ENCODE data around the gene RRP1.

RRP1 gene

GRCh38 chr21:43771199-43771675 is 18.1 kb upstream of the RRP1 start:
- H3K4me3 ChIP-seq (ENCODE audit: low read length), result no peak overlapping the region
- DNase-seq (ENCODE audit: low read depth), result no peak
- TF ChIP-seq CTCF (conservative IDR thresholded peaks at IDR 0.05; ENCODE audit: low read length), result no peak

- H3K4me3 ChIP-seq (ENCODE audit: low read length), result no peak overlapping the region
- no peak for TF ChIP-seq CTCF (conservative IDR thresholded peaks at IDR 0.05; ENCODE audit: low read length)
- DNase-seq (ENCODE audit: low read depth), result no peak
These were observed 17.5 kb upstream of the RRP1 start for GRCh38 chr21:43771698-43772424.

- TF ChIP-seq CTCF (conservative IDR thresholded peaks at IDR 0.05; ENCODE audit: low read length), result no peak
- no peak overlapping the region for H3K4me3 ChIP-seq (ENCODE audit: low read length)
- no peak for DNase-seq (ENCODE audit: low read depth)
These were observed 17.0 kb upstream of the RRP1 start for GRCh38 chr21:43772425-43772821.

- no peak for TF ChIP-seq CTCF (conservative IDR thresholded peaks at IDR 0.05; ENCODE audit: low read length)
- DNase-seq (ENCODE audit: low read depth), result no peak
- no peak overlapping the region for H3K4me3 ChIP-seq (ENCODE audit: low read length)
These were observed 15.2 kb upstream of the RRP1 start for GRCh38 chr21:43774163-43774562.

GRCh38 chr21:43775190-43775589 is 14.2 kb upstream of the RRP1 start:
- H3K4me3 ChIP-seq (ENCODE audit: low read length), result peak overlapping the region; percentile 83
- no peak for TF ChIP-seq CTCF (conservative IDR thresholded peaks at IDR 0.05; ENCODE audit: low read length)
- DNase-seq (ENCODE audit: low read depth), result no peak

- TF ChIP-seq CTCF (conservative IDR thresholded peaks at IDR 0.05; ENCODE audit: low read length), result no peak
- DNase-seq (ENCODE audit: low read depth), result peak; percentile 62
- H3K4me3 ChIP-seq (ENCODE audit: low read length), result peak within 1 kb of the TSS; percentile 83
These were observed 13.5 kb upstream of the RRP1 start, which contains the start of gene CSTB for GRCh38 chr21:43775795-43776430. TSS of gene CSTB (minus strand) at chr21:43776308. CDS start at chr21:43776269, 39 bp downstream.

- no peak overlapping the region for H3K4me3 ChIP-seq (ENCODE audit: low read length)
- TF ChIP-seq CTCF (conservative IDR thresholded peaks at IDR 0.05; ENCODE audit: low read length), result no peak
- DNase-seq (ENCODE audit: low read depth), result no peak
These were observed 11.4 kb upstream of the RRP1 start for GRCh38 chr21:43777953-43778352.
